ENCODE measurements around the gene OR7D2. TPM values are rescaled to one million over a fixed set of nuclear protein-coding genes. Genes with fewer than 3 reads are reported as not detected.

Gene OR7D2
- total and polyA plus RNA-seq, 2 experiments from 2014 or later = not detected

DNA sequence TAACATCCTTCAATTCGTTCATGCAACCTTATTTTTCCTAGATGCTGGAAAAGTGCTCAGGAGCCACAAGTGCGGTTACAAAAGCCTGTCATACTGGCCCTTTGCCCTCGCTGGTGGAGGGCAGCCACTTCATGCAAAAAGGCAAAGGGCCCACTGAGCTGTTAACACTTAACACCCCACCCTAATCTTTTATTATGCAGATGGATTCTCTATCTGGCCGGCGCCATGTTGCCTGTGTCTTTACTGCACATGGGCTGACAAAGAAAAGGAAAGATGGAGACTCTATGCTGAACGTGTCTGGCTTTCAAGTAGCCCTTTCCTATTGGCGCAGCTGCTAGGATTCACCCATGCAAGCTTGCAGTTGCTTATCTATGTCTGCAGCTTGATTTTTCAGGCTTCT is 10.8 kb downstream of the OR7D2 start:
- Histone ChIP-seq H2AFZ (no peak overlapping the region), H3K27me3 (ENCODE audit: insufficient read depth) (no peaks in the 10 kb centered on the region), H3K4me3 (no peak overlapping the region), H3K27ac (ENCODE audit: low read depth) (no peak overlapping the region), H3K4me2 (no peak overlapping the region), H3K4me1 (ENCODE audit: insufficient read depth) (no peaks in the 10 kb centered on the region), H3K79me2 (replicated peaks; ENCODE audit: insufficient read depth) (no peaks in the 10 kb centered on the region), H3K36me3 (ENCODE audit: insufficient read depth) (peaks cover 10% of the 10 kb centered on the region; the same call in 1 of the 2 replicates), H4K20me1 (replicated peaks; ENCODE audit: insufficient read depth) (no peaks in the 10 kb centered on the region), H3F3A (replicated peaks; ENCODE audit: low read depth) (no peaks in the 10 kb centered on the region), H3K9me2 (ENCODE audit: insufficient read depth) (no peaks in the 10 kb centered on the region)
- TF ChIP-seq CREB1 (CRISPR knock-in tag; IDR thresholded peaks at IDR 0.05; ENCODE audit: low read depth) (no peak), POLR2AphosphoS5 (IDR thresholded peaks at IDR 0.05; ENCODE audit: low read depth) (no peak), EZH2phosphoT487 (IDR thresholded peaks at IDR 0.05; ENCODE audit: unreplicated experiment) (no peak), STAT1 (IDR thresholded peaks at IDR 0.05; ENCODE audit: unreplicated experiment) (no peak), JUNB (IDR thresholded peaks at IDR 0.05; ENCODE audit: unreplicated experiment) (no peak), ZNF331 (CRISPR knock-in tag; IDR thresholded peaks at IDR 0.05; ENCODE audit: low read depth) (no peak), ZNF114 (CRISPR knock-in tag; IDR thresholded peaks at IDR 0.05) (no peak), NANOG (IDR thresholded peaks at IDR 0.05; ENCODE audit: borderline replicate concordance) (no peak), ETS1 (IDR thresholded peaks at IDR 0.05) (no peak), CTCF (conservative IDR thresholded peaks at IDR 0.05; ENCODE audit: low read depth in 2 of 2) (no peak), EZH2 (IDR thresholded peaks at IDR 0.05; ENCODE audit: low read depth, unreplicated experiment) (no peak)
- TF ChIP-seq, protein P1, sequence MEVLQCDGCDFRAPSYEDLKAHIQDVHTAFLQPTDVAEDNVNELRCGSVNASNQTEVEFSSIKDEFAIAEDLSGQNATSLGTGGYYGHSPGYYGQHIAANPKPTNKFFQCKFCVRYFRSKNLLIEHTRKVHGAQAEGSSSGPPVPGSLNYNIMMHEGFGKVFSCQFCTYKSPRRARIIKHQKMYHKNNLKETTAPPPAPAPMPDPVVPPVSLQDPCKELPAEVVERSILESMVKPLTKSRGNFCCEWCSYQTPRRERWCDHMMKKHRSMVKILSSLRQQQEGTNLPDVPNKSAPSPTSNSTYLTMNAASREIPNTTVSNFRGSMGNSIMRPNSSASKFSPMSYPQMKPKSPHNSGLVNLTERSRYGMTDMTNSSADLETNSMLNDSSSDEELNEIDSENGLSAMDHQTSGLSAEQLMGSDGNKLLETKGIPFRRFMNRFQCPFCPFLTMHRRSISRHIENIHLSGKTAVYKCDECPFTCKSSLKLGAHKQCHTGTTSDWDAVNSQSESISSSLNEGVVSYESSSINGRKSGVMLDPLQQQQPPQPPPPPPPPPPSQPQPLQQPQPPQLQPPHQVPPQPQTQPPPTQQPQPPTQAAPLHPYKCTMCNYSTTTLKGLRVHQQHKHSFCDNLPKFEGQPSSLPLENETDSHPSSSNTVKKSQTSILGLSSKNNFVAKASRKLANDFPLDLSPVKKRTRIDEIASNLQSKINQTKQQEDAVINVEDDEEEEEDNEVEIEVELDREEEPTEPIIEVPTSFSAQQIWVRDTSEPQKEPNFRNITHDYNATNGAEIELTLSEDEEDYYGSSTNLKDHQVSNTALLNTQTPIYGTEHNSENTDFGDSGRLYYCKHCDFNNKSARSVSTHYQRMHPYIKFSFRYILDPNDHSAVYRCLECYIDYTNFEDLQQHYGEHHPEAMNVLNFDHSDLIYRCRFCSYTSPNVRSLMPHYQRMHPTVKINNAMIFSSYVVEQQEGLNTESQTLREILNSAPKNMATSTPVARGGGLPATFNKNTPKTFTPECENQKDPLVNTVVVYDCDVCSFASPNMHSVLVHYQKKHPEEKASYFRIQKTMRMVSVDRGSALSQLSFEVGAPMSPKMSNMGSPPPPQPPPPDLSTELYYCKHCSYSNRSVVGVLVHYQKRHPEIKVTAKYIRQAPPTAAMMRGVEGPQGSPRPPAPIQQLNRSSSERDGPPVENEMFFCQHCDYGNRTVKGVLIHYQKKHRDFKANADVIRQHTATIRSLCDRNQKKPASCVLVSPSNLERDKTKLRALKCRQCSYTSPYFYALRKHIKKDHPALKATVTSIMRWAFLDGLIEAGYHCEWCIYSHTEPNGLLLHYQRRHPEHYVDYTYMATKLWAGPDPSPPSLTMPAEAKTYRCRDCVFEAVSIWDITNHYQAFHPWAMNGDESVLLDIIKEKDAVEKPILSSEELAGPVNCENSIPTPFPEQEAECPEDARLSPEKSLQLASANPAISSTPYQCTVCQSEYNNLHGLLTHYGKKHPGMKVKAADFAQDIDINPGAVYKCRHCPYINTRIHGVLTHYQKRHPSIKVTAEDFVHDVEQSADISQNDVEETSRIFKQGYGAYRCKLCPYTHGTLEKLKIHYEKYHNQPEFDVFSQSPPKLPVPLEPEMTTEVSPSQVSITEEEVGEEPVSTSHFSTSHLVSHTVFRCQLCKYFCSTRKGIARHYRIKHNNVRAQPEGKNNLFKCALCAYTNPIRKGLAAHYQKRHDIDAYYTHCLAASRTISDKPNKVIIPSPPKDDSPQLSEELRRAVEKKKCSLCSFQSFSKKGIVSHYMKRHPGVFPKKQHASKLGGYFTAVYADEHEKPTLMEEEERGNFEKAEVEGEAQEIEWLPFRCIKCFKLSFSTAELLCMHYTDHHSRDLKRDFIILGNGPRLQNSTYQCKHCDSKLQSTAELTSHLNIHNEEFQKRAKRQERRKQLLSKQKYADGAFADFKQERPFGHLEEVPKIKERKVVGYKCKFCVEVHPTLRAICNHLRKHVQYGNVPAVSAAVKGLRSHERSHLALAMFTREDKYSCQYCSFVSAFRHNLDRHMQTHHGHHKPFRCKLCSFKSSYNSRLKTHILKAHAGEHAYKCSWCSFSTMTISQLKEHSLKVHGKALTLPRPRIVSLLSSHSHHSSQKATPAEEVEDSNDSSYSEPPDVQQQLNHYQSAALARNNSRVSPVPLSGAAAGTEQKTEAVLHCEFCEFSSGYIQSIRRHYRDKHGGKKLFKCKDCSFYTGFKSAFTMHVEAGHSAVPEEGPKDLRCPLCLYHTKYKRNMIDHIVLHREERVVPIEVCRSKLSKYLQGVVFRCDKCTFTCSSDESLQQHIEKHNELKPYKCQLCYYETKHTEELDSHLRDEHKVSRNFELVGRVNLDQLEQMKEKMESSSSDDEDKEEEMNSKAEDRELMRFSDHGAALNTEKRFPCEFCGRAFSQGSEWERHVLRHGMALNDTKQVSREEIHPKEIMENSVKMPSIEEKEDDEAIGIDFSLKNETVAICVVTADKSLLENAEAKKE (CRISPR knock-in tag; IDR thresholded peaks at IDR 0.05) = no peak
- TF ChIP-seq, protein P2, sequence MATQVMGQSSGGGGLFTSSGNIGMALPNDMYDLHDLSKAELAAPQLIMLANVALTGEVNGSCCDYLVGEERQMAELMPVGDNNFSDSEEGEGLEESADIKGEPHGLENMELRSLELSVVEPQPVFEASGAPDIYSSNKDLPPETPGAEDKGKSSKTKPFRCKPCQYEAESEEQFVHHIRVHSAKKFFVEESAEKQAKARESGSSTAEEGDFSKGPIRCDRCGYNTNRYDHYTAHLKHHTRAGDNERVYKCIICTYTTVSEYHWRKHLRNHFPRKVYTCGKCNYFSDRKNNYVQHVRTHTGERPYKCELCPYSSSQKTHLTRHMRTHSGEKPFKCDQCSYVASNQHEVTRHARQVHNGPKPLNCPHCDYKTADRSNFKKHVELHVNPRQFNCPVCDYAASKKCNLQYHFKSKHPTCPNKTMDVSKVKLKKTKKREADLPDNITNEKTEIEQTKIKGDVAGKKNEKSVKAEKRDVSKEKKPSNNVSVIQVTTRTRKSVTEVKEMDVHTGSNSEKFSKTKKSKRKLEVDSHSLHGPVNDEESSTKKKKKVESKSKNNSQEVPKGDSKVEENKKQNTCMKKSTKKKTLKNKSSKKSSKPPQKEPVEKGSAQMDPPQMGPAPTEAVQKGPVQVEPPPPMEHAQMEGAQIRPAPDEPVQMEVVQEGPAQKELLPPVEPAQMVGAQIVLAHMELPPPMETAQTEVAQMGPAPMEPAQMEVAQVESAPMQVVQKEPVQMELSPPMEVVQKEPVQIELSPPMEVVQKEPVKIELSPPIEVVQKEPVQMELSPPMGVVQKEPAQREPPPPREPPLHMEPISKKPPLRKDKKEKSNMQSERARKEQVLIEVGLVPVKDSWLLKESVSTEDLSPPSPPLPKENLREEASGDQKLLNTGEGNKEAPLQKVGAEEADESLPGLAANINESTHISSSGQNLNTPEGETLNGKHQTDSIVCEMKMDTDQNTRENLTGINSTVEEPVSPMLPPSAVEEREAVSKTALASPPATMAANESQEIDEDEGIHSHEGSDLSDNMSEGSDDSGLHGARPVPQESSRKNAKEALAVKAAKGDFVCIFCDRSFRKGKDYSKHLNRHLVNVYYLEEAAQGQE (IDR thresholded peaks at IDR 0.05; ENCODE audit: unreplicated experiment) = no peak
- DNase-seq (ENCODE audit: low spot score) (no peak), ATAC-seq (no peak)
- H3K4me1 Mint-ChIP-seq = no peaks in the 10 kb centered on the region
- H3K36me3 Mint-ChIP-seq (ENCODE audit: low read depth) = peaks cover 31% of the 10 kb centered on the region
- H3K9me3 Mint-ChIP-seq = peaks cover 94% of the 10 kb centered on the region
- H3K4me3 Mint-ChIP-seq = no peak overlapping the region
- H3K27ac Mint-ChIP-seq = no peak overlapping the region
- H3K27me3 Mint-ChIP-seq (ENCODE audit: insufficient read depth, low read depth, poor library complexity) = peaks cover 7% of the 10 kb centered on the region
